Keratinocyte (primary cell): ENCODE data around the gene GPR152. TPM values are rescaled to one million over a fixed set of nuclear protein-coding genes. Genes with fewer than 3 reads are reported as not detected.
A peak's percentile ranks its signal among the peaks of the same experiment; 100 is the strongest.
"Not testable (repeated sequence)": the region's sequence is repeated elsewhere in the genome, so short reads cannot be mapped to it uniquely, and the experiment has no call there.

ENCODE experiments used
- DNase-seq: peaks from one replicate; pipeline ENCODE4 v3.0.0-alpha.2; 2011; ENCODE audit warnings: low read depth, missing footprints, low spot score
- FAIRE-seq: peaks from 2 replicates; lab custom pipeline; 2011; peaks lifted over from hg19 to GRCh38; lab: Jason Lieb, UNC
- H2AFZ ChIP-seq: 2 replicates; pipeline ENCODE4 v1.6.0; 2012; ENCODE audit warnings: low read length, control low read depth, inconsistent platforms; ENCODE audit not compliant: control insufficient read depth
- H3K27ac ChIP-seq: 2 replicates; pipeline ENCODE4 v1.5.1; 2011; ENCODE audit warnings: low read length; ENCODE audit not compliant: control insufficient read depth, insufficient read depth
- H3K27me3 ChIP-seq: 3 replicates; pipeline ENCODE4 v1.6.0; 2011; ENCODE audit warnings: low read length; ENCODE audit not compliant: control insufficient read depth, insufficient read depth; ENCODE audit errors: extremely low read depth
- H3K36me3 ChIP-seq, 2 experiments: 2 replicates in 1 of 2; 3 replicates in 1 of 2; pipeline ENCODE4 v1.5.1; 2011; ENCODE audit warnings: low read length in 2 of 2, mild to moderate bottlenecking in 1 of 2; ENCODE audit not compliant: control insufficient read depth in 2 of 2, insufficient read depth in 2 of 2; ENCODE audit errors: extremely low read depth in 1 of 2
- H3K4me1 ChIP-seq: 3 replicates; pipeline ENCODE4 v1.5.1; 2011; ENCODE audit warnings: low read length; ENCODE audit not compliant: control insufficient read depth, insufficient read depth; ENCODE audit errors: extremely low read depth
- H3K4me2 ChIP-seq: 3 replicates; pipeline ENCODE4 v1.6.0; 2011; ENCODE audit warnings: low read depth, low read length; ENCODE audit not compliant: control insufficient read depth, insufficient read depth; ENCODE audit errors: extremely low read depth
- H3K4me3 ChIP-seq, 3 experiments: fragments of 200-600 bp in 1 of 3; sonication (generic) in 1 of 3; 2 replicates in 2 of 3; 3 replicates in 1 of 3; pipeline ENCODE4 v1.5.1; 2011 to 2016; ENCODE audit warnings: low read length in 3 of 3, mild to moderate bottlenecking in 3 of 3, control low read depth in 2 of 3, inconsistent platforms in 1 of 3, low read depth in 1 of 3, mixed read lengths in 1 of 3, mixed run types in 1 of 3, moderate library complexity in 1 of 3; ENCODE audit not compliant: control insufficient read depth in 2 of 3, insufficient read depth in 2 of 3; ENCODE audit errors: extremely low read depth in 1 of 3
- H3K79me2 ChIP-seq: 2 replicates; pipeline ENCODE4 v1.6.0; 2012; ENCODE audit warnings: low read length; ENCODE audit not compliant: control insufficient read depth, insufficient read depth
- H3K9ac ChIP-seq: 3 replicates; pipeline ENCODE4 v1.6.0; 2011; ENCODE audit warnings: low read length; ENCODE audit not compliant: control insufficient read depth, insufficient read depth; ENCODE audit errors: extremely low read depth
- H3K9me1 ChIP-seq: 3 replicates; pipeline ENCODE4 v1.6.0; 2011; ENCODE audit warnings: low read length; ENCODE audit not compliant: control insufficient read depth, insufficient read depth; ENCODE audit errors: extremely low read depth
- H3K9me3 ChIP-seq: 2 replicates; pipeline ENCODE4 v1.5.1; 2012; ENCODE audit warnings: low read depth, low read length; ENCODE audit not compliant: control insufficient read depth
- H4K20me1 ChIP-seq: 3 replicates; pipeline ENCODE4 v1.6.0; 2011; ENCODE audit warnings: low read length; ENCODE audit not compliant: control insufficient read depth, insufficient read depth; ENCODE audit errors: extremely low read depth
- EZH2 ChIP-seq: IDR thresholded peaks from one replicate; pipeline ENCODE4 v1.6.1; 2012; ENCODE audit warnings: inconsistent platforms, mild to moderate bottlenecking, low read length, moderate library complexity
- dilution Hi-C: fragments of 300-500 bp; cut with MboI; formaldehyde crosslinking; loops from one replicate; pipeline ENCODE4 v1.7.0; 2020; ENCODE audit warnings: low sequenced_read_pairs; ENCODE audit not compliant: extremely low pct_ligation_motif_present
- polyA plus RNA-seq, 5 experiments: library from polyadenylated mRNA; depleted of rRNA in 3 of 5; stranded (reverse) in 3 of 5; stranded (forward) in 1 of 5; unstranded in 1 of 5; fragments of >200 nt; gene quantifications; 1 replicate in 1 of 5; 2 replicates in 3 of 5; 3 replicates in 1 of 5; pipeline versions ENCODE4 v1.2.1 to v1.2.3, GENCODE V29; 2011 to 2012; ENCODE audit warnings: missing spikeins in 2 of 5, low read depth in 1 of 5, low replicate concordance in 1 of 5
- TF ChIP-seq, protein P1 (sequence below), 3 experiments: IDR thresholded peaks in 1 of 3; conservative IDR thresholded peaks in 1 of 3; optimal IDR thresholded peaks in 1 of 3; 2 replicates in 2 of 3; 3 replicates in 1 of 3; pipeline versions ENCODE3 to v1.5.1; 2011; ENCODE audit warnings: low read length in 3 of 3, mild to moderate bottlenecking in 3 of 3, moderate library complexity in 2 of 3, control low read depth in 1 of 3, inconsistent platforms in 1 of 3; ENCODE audit not compliant: insufficient read depth in 2 of 3; ENCODE audit errors: extremely low read depth in 1 of 3

The GPR152 gene
- polyA plus RNA-seq, 1 donor (not counting 4 experiments of a cell fraction or from before 2014, with no cell fraction given), result not detected

DNA sequence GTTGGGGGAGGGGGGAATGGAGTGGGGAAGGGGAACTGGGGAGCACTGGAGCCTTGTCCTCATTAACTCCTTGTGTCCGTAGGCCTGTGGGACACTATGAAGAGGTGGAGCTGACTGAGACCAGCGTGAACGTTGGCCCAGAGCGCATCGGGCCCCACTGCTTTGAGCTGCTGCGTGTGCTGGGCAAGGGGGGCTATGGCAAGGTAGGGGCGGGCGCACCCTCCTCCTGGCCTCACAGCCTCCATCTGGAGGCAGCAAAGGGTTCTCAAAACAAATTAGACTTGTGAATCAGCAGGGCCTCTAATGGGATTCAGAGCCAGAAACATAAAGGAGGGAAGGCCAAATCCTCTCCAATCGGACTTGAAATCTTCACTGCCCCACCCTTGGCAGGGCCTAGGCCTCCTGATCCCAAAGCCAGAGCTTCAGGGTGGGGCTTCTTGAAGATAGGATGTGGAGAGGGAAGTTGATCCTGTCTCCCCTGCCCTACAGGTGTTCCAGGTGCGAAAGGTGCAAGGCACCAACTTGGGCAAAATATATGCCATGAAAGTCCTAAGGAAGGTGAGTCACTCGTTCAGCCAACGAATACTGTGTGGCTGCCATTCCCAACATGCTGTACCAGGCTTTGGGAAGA lies 23.4 kb downstream of the GPR152 start:
- FAIRE-seq, result peak; percentile 74
- Histone ChIP-seq H3K4me2 (peak overlapping the region; percentile 87), H3K4me1 (peaks cover 18% of the 10 kb centered on the region), H3K9me3 (no peaks in the 10 kb centered on the region), H3K9ac (peak overlapping the region; percentile 97), H3K79me2 (peaks cover 27% of the 10 kb centered on the region), H3K27ac (peak overlapping the region; percentile 90), H3K36me3 (peaks cover 23 to 36% of the 10 kb centered on the region in 2 experiments), H3K4me3 (peak overlapping the region; percentile 77 to 98 (median 97)), H3K9me1 (no peaks in the 10 kb centered on the region), H3K27me3 (no peaks in the 10 kb centered on the region), H2AFZ (peak overlapping the region; percentile 90), H4K20me1 (no peaks in the 10 kb centered on the region)
- TF ChIP-seq EZH2, result no peak
- TF ChIP-seq, protein P1, sequence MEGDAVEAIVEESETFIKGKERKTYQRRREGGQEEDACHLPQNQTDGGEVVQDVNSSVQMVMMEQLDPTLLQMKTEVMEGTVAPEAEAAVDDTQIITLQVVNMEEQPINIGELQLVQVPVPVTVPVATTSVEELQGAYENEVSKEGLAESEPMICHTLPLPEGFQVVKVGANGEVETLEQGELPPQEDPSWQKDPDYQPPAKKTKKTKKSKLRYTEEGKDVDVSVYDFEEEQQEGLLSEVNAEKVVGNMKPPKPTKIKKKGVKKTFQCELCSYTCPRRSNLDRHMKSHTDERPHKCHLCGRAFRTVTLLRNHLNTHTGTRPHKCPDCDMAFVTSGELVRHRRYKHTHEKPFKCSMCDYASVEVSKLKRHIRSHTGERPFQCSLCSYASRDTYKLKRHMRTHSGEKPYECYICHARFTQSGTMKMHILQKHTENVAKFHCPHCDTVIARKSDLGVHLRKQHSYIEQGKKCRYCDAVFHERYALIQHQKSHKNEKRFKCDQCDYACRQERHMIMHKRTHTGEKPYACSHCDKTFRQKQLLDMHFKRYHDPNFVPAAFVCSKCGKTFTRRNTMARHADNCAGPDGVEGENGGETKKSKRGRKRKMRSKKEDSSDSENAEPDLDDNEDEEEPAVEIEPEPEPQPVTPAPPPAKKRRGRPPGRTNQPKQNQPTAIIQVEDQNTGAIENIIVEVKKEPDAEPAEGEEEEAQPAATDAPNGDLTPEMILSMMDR (optimal IDR thresholded peaks at IDR 0.05 in 1 of 3, IDR thresholded peaks at IDR 0.05 in 1 of 3, conservative IDR thresholded peaks at IDR 0.05 in 1 of 3; ENCODE audit: extremely low read depth in 1 of 3, insufficient read depth in 2 of 3, low read length in 3 of 3), result no peak
- dilution Hi-C loops, result no loop called here
- DNase-seq, result peak; percentile 59

DNA sequence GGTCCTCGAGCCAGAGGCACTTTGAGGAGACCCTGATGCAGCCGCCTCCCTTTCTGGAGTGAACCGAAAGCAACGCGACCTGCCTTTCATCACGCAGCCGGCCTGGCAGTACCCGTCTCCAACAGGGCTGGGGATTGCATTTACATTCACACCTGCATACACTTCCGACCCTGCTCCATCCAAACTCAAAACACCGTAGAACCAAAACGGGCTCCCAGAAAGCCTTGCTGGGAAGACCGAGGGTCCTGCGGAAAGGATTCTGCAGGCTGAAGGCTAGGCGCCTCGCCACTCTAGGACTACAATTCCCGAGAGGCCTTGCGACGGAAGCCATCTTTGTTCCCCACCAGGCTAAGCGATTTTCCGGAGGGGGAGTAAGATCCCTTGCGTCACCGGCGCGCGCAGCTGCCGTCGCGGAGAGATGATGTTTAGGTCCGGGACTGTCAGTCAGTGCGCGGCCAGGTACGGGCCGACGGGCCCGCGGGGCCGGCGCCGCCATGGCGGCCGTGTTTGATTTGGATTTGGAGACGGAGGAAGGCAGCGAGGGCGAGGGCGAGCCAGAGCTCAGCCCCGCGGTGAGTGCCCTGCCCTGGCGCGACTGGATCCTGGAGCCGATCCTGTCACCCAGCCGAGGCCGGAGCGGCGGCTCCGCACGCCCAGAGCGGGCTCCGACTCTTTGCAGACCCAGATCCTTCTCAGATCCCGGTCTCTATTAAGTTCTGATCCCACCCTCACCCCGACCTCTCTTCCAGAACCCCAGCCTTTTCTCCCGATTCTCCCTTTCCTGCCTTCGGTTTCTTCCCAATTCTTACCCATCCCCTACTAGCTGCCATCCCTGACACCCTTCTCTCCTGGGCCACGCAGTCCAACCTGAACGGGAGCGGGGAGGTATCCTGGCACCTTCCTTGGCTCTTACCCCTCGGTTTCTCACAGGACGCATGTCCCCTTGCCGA lies 24.2 kb downstream of the GPR152 start, which contains the start of gene RPS6KB2:
Gene RPS6KB2, plus strand, starts transcription at position 443 of the 950 bp plus-strand sequence. Its CDS starts 52 bp downstream, at position 495.
- peak within 1 kb of the TSS; percentile 90 for H3K27ac ChIP-seq
- H3K4me1 ChIP-seq, result peaks cover 19% of the 10 kb centered on the region
- H3K4me3 ChIP-seq, result peak within 1 kb of the TSS; percentile 77 to 98 (median 97)
- H3K9me3 ChIP-seq, result no peaks in the 10 kb centered on the region
- peaks cover 27% of the 10 kb centered on the region for H3K79me2 ChIP-seq
- no peaks in the 10 kb centered on the region for H3K9me1 ChIP-seq
- no peaks in the 10 kb centered on the region for H4K20me1 ChIP-seq
- TF ChIP-seq EZH2, result no peak
- TF ChIP-seq, protein P1 (optimal IDR thresholded peaks at IDR 0.05 in 1 of 3, IDR thresholded peaks at IDR 0.05 in 1 of 3, conservative IDR thresholded peaks at IDR 0.05 in 1 of 3; ENCODE audit: extremely low read depth in 1 of 3, insufficient read depth in 2 of 3, low read length in 3 of 3), result no peak
- FAIRE-seq, result peak; percentile 86
- peak within 1 kb of the TSS; percentile 97 for H3K9ac ChIP-seq
- no peaks in the 10 kb centered on the region for H3K27me3 ChIP-seq
- H2AFZ ChIP-seq, result peak within 1 kb of the TSS; percentile 99
- peak within 1 kb of the TSS; percentile 98 for H3K4me2 ChIP-seq
- peaks cover 15 to 28% of the 10 kb centered on the region in 2 experiments for H3K36me3 ChIP-seq
- peak; percentile 79 for DNase-seq
- dilution Hi-C loops, result no loop called here

GRCh38 chr11:67427364-67427859 lies 25.1 kb downstream of the GPR152 start:
- H3K9me3 ChIP-seq, H3K27me3 ChIP-seq, dilution Hi-C loops, H4K20me1 ChIP-seq, FAIRE-seq, DNase-seq, H3K9me1 ChIP-seq: not testable (repeated sequence)
- Histone ChIP-seq H3K27ac (peak overlapping the region; percentile 90), H3K4me3 (peak overlapping the region; percentile 77 to 98 (median 97)), H3K9ac (peak overlapping the region; percentile 97), H3K36me3 (peaks cover 11 to 20% of the 10 kb centered on the region in 2 experiments), H3K4me1 (peaks cover 28% of the 10 kb centered on the region), H2AFZ (peak overlapping the region; percentile 99), H3K4me2 (peak overlapping the region; percentile 98), H3K79me2 (peaks cover 27% of the 10 kb centered on the region)
